H9 (cell line): ENCODE data around the gene COL23A1. TPM values are rescaled to one million over a fixed set of nuclear protein-coding genes. Genes with fewer than 3 reads are reported as not detected.

Experiments used
- DNase-seq: peaks from one replicate; pipeline ENCODE4 v3.0.0-alpha.2; 2017
- H2AFZ ChIP-seq: one replicate; pipeline ENCODE4 v1.6.1; 2013; ENCODE audit warnings: mild to moderate bottlenecking, low read length, control low read depth, moderate library complexity
- H2AK5ac ChIP-seq: 2 replicates; pipeline ENCODE4 v1.6.1; 2013; ENCODE audit warnings: low read length, control low read depth, mixed read lengths; ENCODE audit not compliant: insufficient read length
- H2BK120ac ChIP-seq: one replicate; pipeline ENCODE4 v1.6.1; 2013; ENCODE audit warnings: low read depth, mild to moderate bottlenecking, low read length, control low read depth, inconsistent platforms; ENCODE audit not compliant: poor library complexity, severe bottlenecking
- H2BK12ac ChIP-seq: 2 replicates; pipeline ENCODE4 v1.6.1; 2013; ENCODE audit warnings: low read length, control low read depth, mixed read lengths, low read depth; ENCODE audit not compliant: insufficient read length
- H2BK15ac ChIP-seq: 2 replicates; pipeline ENCODE4 v1.6.1; 2013; ENCODE audit warnings: low read depth, low read length, control low read depth
- H2BK20ac ChIP-seq: one replicate; pipeline ENCODE4 v1.6.1; 2013; ENCODE audit warnings: low read depth, mild to moderate bottlenecking, low read length, control low read depth, inconsistent platforms; ENCODE audit not compliant: poor library complexity, severe bottlenecking
- H2BK5ac ChIP-seq: 2 replicates; pipeline ENCODE4 v1.6.1; 2013; ENCODE audit warnings: low read length, control low read depth, mixed read lengths; ENCODE audit not compliant: insufficient read length
- H3K14ac ChIP-seq: 2 replicates; pipeline ENCODE4 v1.6.1; 2013; ENCODE audit warnings: low read length, control low read depth; ENCODE audit not compliant: insufficient read depth
- H3K18ac ChIP-seq: 2 replicates; pipeline ENCODE4 v1.6.1; 2013; ENCODE audit warnings: low read depth, mild to moderate bottlenecking, mixed read lengths, low read length, control low read depth; ENCODE audit not compliant: insufficient read length
- H3K23ac ChIP-seq: 2 replicates; pipeline ENCODE4 v1.6.1; 2013; ENCODE audit warnings: low read length, control low read depth, mixed read lengths, low read depth; ENCODE audit not compliant: insufficient read length
- H3K23me2 ChIP-seq: 2 replicates; pipeline ENCODE4 v1.6.1; 2013; ENCODE audit warnings: low read depth, mild to moderate bottlenecking, mixed read lengths, low read length, control low read depth; ENCODE audit not compliant: insufficient read length, poor library complexity, severe bottlenecking
- H3K27ac ChIP-seq: 2 replicates; pipeline ENCODE4 v1.5.1; 2013; ENCODE audit warnings: low read length, control low read depth, mixed read lengths, low read depth; ENCODE audit not compliant: insufficient read length
- H3K27me3 ChIP-seq: 2 replicates; pipeline ENCODE4 v1.6.1; 2013; ENCODE audit warnings: low read length, control low read depth, inconsistent platforms; ENCODE audit not compliant: insufficient read depth
- H3K4ac ChIP-seq: 2 replicates; pipeline ENCODE4 v1.6.1; 2013; ENCODE audit warnings: low read depth, mild to moderate bottlenecking, control low read depth, inconsistent platforms, low read length, moderate library complexity
- H3K4me1 ChIP-seq: 2 replicates; pipeline ENCODE4 v1.6.1; 2013; ENCODE audit warnings: low read length, control low read depth, inconsistent platforms; ENCODE audit not compliant: insufficient read depth
- H3K4me2 ChIP-seq: 2 replicates; pipeline ENCODE4 v1.6.1; 2013; ENCODE audit warnings: low read length, control low read depth, mixed read lengths; ENCODE audit not compliant: insufficient read length, insufficient read depth
- H3K56ac ChIP-seq: 2 replicates; pipeline ENCODE4 v1.6.1; 2013; ENCODE audit warnings: low read depth, mild to moderate bottlenecking, mixed read lengths, low read length, control low read depth; ENCODE audit not compliant: insufficient read length
- H3K79me1 ChIP-seq: 2 replicates; pipeline ENCODE4 v1.6.1; 2013; ENCODE audit warnings: low read depth, mild to moderate bottlenecking, moderate library complexity, low read length, control low read depth, inconsistent platforms; ENCODE audit not compliant: insufficient read depth, poor library complexity, severe bottlenecking
- H3K79me2 ChIP-seq: 2 replicates; pipeline ENCODE4 v1.6.1; 2013; ENCODE audit warnings: low read length, control low read depth, inconsistent platforms; ENCODE audit not compliant: insufficient read depth
- H3K9ac ChIP-seq: 2 replicates; pipeline ENCODE4 v1.6.1; 2013; ENCODE audit warnings: low read length, control low read depth, mixed read lengths; ENCODE audit not compliant: insufficient read length; ENCODE audit errors: extremely low read depth
- H3K9me3 ChIP-seq: one replicate; pipeline ENCODE4 v1.6.1; 2013; ENCODE audit warnings: low read depth, low read length, inconsistent platforms; ENCODE audit not compliant: control insufficient read depth
- H3T11ph ChIP-seq: one replicate; pipeline ENCODE4 v1.6.1; 2013; ENCODE audit warnings: mild to moderate bottlenecking, low read length, control low read depth, inconsistent platforms
- H4K20me1 ChIP-seq: one replicate; pipeline ENCODE4 v1.6.1; 2013; ENCODE audit not compliant: control insufficient read depth, insufficient read length, insufficient read depth
- H4K5ac ChIP-seq: 2 replicates; pipeline ENCODE4 v1.6.1; 2013; ENCODE audit warnings: low read depth, mild to moderate bottlenecking, mixed read lengths, low read length, control low read depth; ENCODE audit not compliant: insufficient read length
- H4K8ac ChIP-seq: replicated peaks from 2 replicates; pipeline ENCODE4 v1.6.1; 2013; ENCODE audit warnings: low read length, control low read depth, mixed read lengths, low read depth; ENCODE audit not compliant: insufficient read length
- H4K91ac ChIP-seq: 2 replicates; pipeline ENCODE4 v1.6.1; 2013; ENCODE audit warnings: low read depth, mild to moderate bottlenecking, moderate library complexity, mixed read lengths, low read length, control low read depth; ENCODE audit not compliant: insufficient read length
- H3K27ac Mint-ChIP-seq, 3 experiments: 2 replicates in 2 of 3; 3 replicates in 1 of 3; pipeline ENCODE4 v1.8.0; 2020 to 2021; ENCODE audit warnings: mixed read lengths in 3 of 3, mild to moderate bottlenecking in 1 of 3, moderate library complexity in 1 of 3
- H3K27me3 Mint-ChIP-seq: 2 replicates; pipeline ENCODE4 v1.8.0; 2021; ENCODE audit warnings: low read depth, mild to moderate bottlenecking, moderate library complexity, mixed read lengths
- H3K36me3 Mint-ChIP-seq, 3 experiments: 2 replicates in 2 of 3; 3 replicates in 1 of 3; pipeline ENCODE4 v1.8.0; 2020 to 2021; ENCODE audit warnings: low read depth in 3 of 3, mixed read lengths in 3 of 3; ENCODE audit not compliant: insufficient read depth in 1 of 3
- H3K4me1 Mint-ChIP-seq, 2 experiments: 2 replicates each; pipeline ENCODE4 v1.8.0; 2020; ENCODE audit warnings: mixed read lengths in 2 of 2
- H3K4me3 Mint-ChIP-seq, 2 experiments: 2 replicates in 1 of 2; 3 replicates in 1 of 2; pipeline ENCODE4 v1.8.0; 2020 to 2021; ENCODE audit warnings: mild to moderate bottlenecking in 2 of 2, mixed read lengths in 2 of 2, moderate library complexity in 1 of 2
- H3K9me3 Mint-ChIP-seq, 2 experiments: 2 replicates in 1 of 2; 3 replicates in 1 of 2; pipeline ENCODE4 v1.8.0; 2020; ENCODE audit warnings: mild to moderate bottlenecking in 2 of 2, mixed read lengths in 2 of 2, moderate library complexity in 1 of 2
- CTCF ChIP-seq: fragments of 200-600 bp; sonication (generic); conservative IDR thresholded peaks from 3 replicates; pipeline ENCODE4 v1.8.0; 2021; ENCODE audit warnings: antibody characterized with exemption, mild to moderate bottlenecking
- WGBS: extraction: QIAGEN DNeasy Blood & Tissue Kit; methylation state at CpG from one replicate; pipeline ENCODE4 v1.1.7; 2013; ENCODE audit warnings: missing lambda C conversion rate, low lambda C conversion rate, mixed read lengths; ENCODE audit not compliant: insufficient read length; ENCODE audit errors: extremely low coverage; 5-methylcytosine and 5-hydroxymethylcytosine counted together
- total RNA-seq: library from RNA; stranded (reverse); gene quantifications from 2 replicates; pipeline ENCODE4 v1.2.1, GENCODE V29; 2021

Gene COL23A1
- total RNA-seq, 1 experiment from 2014 or later, result 2.6 TPM

DNA sequence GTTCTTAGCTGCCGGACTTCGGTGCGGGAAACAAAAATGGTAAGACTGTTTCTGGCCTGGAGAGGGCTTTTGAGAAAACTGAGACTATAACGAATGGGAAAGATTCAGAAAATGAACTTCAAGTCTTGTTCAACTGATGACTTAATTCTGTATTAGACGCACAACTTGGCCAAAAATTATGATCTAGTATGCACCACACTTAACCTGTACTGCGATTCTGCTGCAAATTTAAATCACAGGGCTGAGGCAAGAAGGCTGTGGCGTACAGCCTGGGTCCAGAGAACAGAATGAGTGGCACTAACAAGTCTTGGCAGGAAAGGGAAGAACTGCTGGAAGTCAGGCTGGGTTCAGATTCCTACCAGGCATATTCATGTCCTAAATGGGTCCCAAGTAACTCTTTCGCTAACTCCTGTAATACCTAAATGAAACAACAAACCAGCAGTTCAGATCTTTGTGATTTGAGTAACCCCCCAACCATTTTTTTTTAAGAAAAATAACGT is 781 bp upstream of the COL23A1 start:
- H3K18ac ChIP-seq, result no peak overlapping the region

More for the DNA sequence above, 781 bp upstream of the COL23A1 start:
- Histone ChIP-seq H3K23ac (no peak overlapping the region), H3K23me2 (peaks cover 13% of the 10 kb centered on the region), H2BK120ac (no peak overlapping the region), H2BK20ac (no peak overlapping the region), H3K9ac (no peak overlapping the region), H3K4me2 (peak overlapping the region; percentile 20), H3K27ac (no peak overlapping the region), H2BK5ac (no peak overlapping the region), H2BK12ac (no peak overlapping the region), H3K14ac (no peak overlapping the region), H4K20me1 (no peaks in the 10 kb centered on the region), H3K79me1 (no peaks in the 10 kb centered on the region), H4K91ac (no peak overlapping the region), H3K9me3 (no peaks in the 10 kb centered on the region), H3K4me1 (peaks cover 2% of the 10 kb centered on the region; the same call in 1 of the 2 replicates), H4K5ac (no peak overlapping the region), H3K27me3 (peaks cover 6% of the 10 kb centered on the region; the same call in 1 of the 2 replicates), H3T11ph (no peak overlapping the region), H3K79me2 (no peaks in the 10 kb centered on the region), H2AK5ac (no peak overlapping the region), H2BK15ac (no peak overlapping the region), H4K8ac (no peak overlapping the region), H2AFZ (no peak overlapping the region), H3K4ac (no peak overlapping the region), H3K56ac (no peak overlapping the region)
- no CpG with 5 or more reads among the region's 9 CpGs for WGBS
- peaks cover 18 to 20% of the 10 kb centered on the region in 2 experiments for H3K9me3 Mint-ChIP-seq
- no peak; the same call in 2 of the 3 replicates for TF ChIP-seq CTCF
- H3K4me3 Mint-ChIP-seq, result peak overlapping the region; percentile 65 to 88
- H3K4me1 Mint-ChIP-seq, result peaks cover 27 to 30% of the 10 kb centered on the region in 2 experiments
- peaks cover 15 to 19% (median 18%) of the 10 kb centered on the region in 3 experiments; a peak in 6 of 7 replicates for H3K36me3 Mint-ChIP-seq
- no peak overlapping the region for H3K27ac Mint-ChIP-seq
- H3K27me3 Mint-ChIP-seq, result peaks cover 56% of the 10 kb centered on the region
- no peak for DNase-seq
